HepG2 (cell line): Measurements from ENCODE around the gene GNGT2. TPM values are rescaled to one million over a fixed set of nuclear protein-coding genes. Genes with fewer than 3 reads are reported as not detected.

ENCODE experiments used
- AKAP8 ChIP-seq: sonication (generic); formaldehyde crosslinking; IDR thresholded peaks from 2 replicates; pipeline ENCODE4 v1.5.1; 2020; ENCODE audit warnings: mild to moderate bottlenecking, missing genetic modification reagents
- ASH2L ChIP-seq: fragments of 300-600, 200-600 bp; sonication (generic); IDR thresholded peaks from 2 replicates; pipeline ENCODE4 v1.7.0; 2017; ENCODE audit warnings: low read depth, mild to moderate bottlenecking, moderate library complexity, mixed read lengths, low read length; ENCODE audit not compliant: insufficient read length
- HOXA5 ChIP-seq: sonication (generic); formaldehyde crosslinking; IDR thresholded peaks from 2 replicates; pipeline ENCODE4 v1.4.0; 2020; ENCODE audit warnings: missing genetic modification reagents
- KDM6A ChIP-seq: IDR thresholded peaks from 2 replicates; pipeline ENCODE4 v1.6.1; 2016; ENCODE audit warnings: low read depth
- MIER2 ChIP-seq: IDR thresholded peaks from 2 replicates; pipeline ENCODE4 v1.6.1; 2016; ENCODE audit warnings: missing biosample characterization, missing genetic modification reagents
- MTF1 ChIP-seq: sonication (generic); formaldehyde crosslinking; IDR thresholded peaks from 2 replicates; pipeline ENCODE4 v1.5.0; 2020; ENCODE audit warnings: missing genetic modification reagents
- TARDBP ChIP-seq: sonication (generic); formaldehyde crosslinking; IDR thresholded peaks from 2 replicates; pipeline ENCODE4 v1.8.0; 2022; ENCODE audit warnings: mild to moderate bottlenecking, missing genetic modification reagents
- YY1 ChIP-seq: IDR thresholded peaks from 2 replicates; pipeline ENCODE4 v1.6.1; 2011; ENCODE audit warnings: low read length, low read depth, moderate library complexity, mild to moderate bottlenecking; ENCODE audit not compliant: insufficient read depth, insufficient replicate concordance
- ZNF432 ChIP-seq: sonication (generic); formaldehyde crosslinking; IDR thresholded peaks from 2 replicates; pipeline ENCODE4 v1.5.0; 2020; ENCODE audit warnings: missing genetic modification reagents, mild to moderate bottlenecking, borderline replicate concordance
- ZNF564 ChIP-seq: sonication (generic); formaldehyde crosslinking; IDR thresholded peaks from 2 replicates; pipeline ENCODE4 v1.8.1; 2023; ENCODE audit warnings: mild to moderate bottlenecking, missing genetic modification reagents
- ZNF788 ChIP-seq: sonication (generic); formaldehyde crosslinking; IDR thresholded peaks from 2 replicates; pipeline ENCODE4 v1.5.0; 2020; ENCODE audit warnings: mild to moderate bottlenecking, missing genetic modification reagents, borderline replicate concordance
- ZNF792 ChIP-seq: IDR thresholded peaks from 2 replicates; pipeline ENCODE4 v1.6.1; 2016
- polyA plus RNA-seq, 8 experiments: library from polyadenylated mRNA; depleted of rRNA in 3 of 8; stranded (reverse) in 7 of 8; unstranded in 1 of 8; fragments of >200 nt; fragmentation: Illumina TruSeq in 4 of 8; extraction: Trizol in 4 of 8; gene quantifications; 2 replicates each; pipeline versions ENCODE4 v1.2.1 to v1.2.3, GENCODE V29; 2011 to 2016; ENCODE audit warnings: low read depth in 4 of 8, missing spikeins in 1 of 8, mixed read lengths in 1 of 8; ENCODE audit not compliant: insufficient read depth in 1 of 8
- total RNA-seq, 5 experiments: library from RNA; depleted of rRNA; stranded (reverse); fragments of >200 nt; fragmentation: Illumina TruSeq; extraction: Trizol; gene quantifications; 2 replicates each; pipeline ENCODE4 v1.2.3, GENCODE V29; 2016; ENCODE audit warnings: low read depth in 1 of 5
- TF ChIP-seq, protein P1 (sequence below): sonication (generic); formaldehyde crosslinking; IDR thresholded peaks from 2 replicates; pipeline ENCODE4 v1.4.0; 2020; ENCODE audit warnings: missing genetic modification reagents
- TF ChIP-seq, protein P2 (sequence below): sonication (generic); formaldehyde crosslinking; IDR thresholded peaks from 2 replicates; pipeline ENCODE4 v1.5.0; 2020; ENCODE audit warnings: mild to moderate bottlenecking, missing genetic modification reagents
- TF ChIP-seq, protein P3 (sequence below): sonication (generic); formaldehyde crosslinking; IDR thresholded peaks from 2 replicates; pipeline ENCODE4 v1.4.0; 2020; ENCODE audit warnings: low read depth, mild to moderate bottlenecking, missing genetic modification reagents
- TF ChIP-seq, protein P4 (sequence below): sonication (generic); formaldehyde crosslinking; IDR thresholded peaks from 2 replicates; pipeline ENCODE4 v1.8.0; 2023; ENCODE audit warnings: mild to moderate bottlenecking, missing genetic modification reagents

The GNGT2 gene
- total and polyA plus RNA-seq, 2 of the 13 experiments (the other 11 are each of a cell fraction or from before 2014, with no cell fraction given): not detected

DNA sequence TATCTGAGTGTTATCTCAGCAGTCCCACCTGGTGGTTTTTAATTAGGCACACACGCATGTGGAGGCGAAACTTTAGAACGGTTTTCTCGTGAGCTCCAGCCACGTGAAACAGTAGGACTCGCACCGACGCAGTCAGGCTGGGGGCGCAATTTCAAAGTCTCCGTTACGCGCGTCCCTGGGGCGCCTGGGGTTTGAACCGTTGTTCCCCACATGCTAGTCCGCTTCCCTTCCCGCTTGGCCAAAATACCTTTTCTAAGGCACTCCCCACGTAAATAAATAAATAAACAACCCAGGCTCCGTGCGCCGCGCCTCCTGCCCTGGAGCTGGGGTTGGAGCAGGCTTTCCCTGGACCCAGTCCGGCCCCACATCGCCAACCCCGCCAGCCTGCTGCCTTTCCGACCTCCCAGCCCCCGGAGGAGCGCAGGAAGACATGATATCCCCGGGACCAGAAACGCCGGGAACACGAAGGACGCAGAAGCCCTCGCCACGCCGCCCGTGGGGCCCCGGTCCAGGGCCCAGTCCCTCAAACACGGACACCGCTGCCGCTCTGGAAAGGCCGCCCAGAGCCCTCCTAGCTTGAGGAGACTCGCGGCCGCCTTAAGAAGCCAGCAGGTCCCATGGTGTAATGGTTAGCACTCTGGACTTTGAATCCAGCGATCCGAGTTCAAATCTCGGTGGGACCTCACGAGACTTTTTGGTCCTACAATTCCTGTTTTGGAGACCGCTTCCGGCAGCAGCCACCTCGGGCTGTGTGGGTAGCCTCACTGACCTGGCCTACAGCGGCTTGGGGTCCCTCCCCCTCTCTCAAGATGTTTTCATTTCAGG lies 18.2 kb downstream of the GNGT2 start (continued):
- TF ChIP-seq ZNF564 (CRISPR knock-in tag) (no peak), MTF1 (CRISPR knock-in tag) (0 out of 2 replicates have a peak, but pooled peaks have one; percentile 21), YY1 (peak; percentile 63), ZNF432 (CRISPR knock-in tag) (no peak), ASH2L (peak; percentile 99), TARDBP (CRISPR knock-in tag) (peak; percentile 49; the same call in 1 of the 2 replicates), KDM6A (CRISPR knock-in tag) (no peak; the same call in 1 of the 2 replicates), MIER2 (CRISPR knock-in tag) (peak; percentile 64; the same call in 1 of the 2 replicates), HOXA5 (CRISPR knock-in tag) (peak; percentile 96), ZNF792 (CRISPR knock-in tag) (peak; percentile 59), AKAP8 (no peak; the same call in 1 of the 2 replicates), ZNF788 (peak; percentile 74)
- TF ChIP-seq, protein P1, sequence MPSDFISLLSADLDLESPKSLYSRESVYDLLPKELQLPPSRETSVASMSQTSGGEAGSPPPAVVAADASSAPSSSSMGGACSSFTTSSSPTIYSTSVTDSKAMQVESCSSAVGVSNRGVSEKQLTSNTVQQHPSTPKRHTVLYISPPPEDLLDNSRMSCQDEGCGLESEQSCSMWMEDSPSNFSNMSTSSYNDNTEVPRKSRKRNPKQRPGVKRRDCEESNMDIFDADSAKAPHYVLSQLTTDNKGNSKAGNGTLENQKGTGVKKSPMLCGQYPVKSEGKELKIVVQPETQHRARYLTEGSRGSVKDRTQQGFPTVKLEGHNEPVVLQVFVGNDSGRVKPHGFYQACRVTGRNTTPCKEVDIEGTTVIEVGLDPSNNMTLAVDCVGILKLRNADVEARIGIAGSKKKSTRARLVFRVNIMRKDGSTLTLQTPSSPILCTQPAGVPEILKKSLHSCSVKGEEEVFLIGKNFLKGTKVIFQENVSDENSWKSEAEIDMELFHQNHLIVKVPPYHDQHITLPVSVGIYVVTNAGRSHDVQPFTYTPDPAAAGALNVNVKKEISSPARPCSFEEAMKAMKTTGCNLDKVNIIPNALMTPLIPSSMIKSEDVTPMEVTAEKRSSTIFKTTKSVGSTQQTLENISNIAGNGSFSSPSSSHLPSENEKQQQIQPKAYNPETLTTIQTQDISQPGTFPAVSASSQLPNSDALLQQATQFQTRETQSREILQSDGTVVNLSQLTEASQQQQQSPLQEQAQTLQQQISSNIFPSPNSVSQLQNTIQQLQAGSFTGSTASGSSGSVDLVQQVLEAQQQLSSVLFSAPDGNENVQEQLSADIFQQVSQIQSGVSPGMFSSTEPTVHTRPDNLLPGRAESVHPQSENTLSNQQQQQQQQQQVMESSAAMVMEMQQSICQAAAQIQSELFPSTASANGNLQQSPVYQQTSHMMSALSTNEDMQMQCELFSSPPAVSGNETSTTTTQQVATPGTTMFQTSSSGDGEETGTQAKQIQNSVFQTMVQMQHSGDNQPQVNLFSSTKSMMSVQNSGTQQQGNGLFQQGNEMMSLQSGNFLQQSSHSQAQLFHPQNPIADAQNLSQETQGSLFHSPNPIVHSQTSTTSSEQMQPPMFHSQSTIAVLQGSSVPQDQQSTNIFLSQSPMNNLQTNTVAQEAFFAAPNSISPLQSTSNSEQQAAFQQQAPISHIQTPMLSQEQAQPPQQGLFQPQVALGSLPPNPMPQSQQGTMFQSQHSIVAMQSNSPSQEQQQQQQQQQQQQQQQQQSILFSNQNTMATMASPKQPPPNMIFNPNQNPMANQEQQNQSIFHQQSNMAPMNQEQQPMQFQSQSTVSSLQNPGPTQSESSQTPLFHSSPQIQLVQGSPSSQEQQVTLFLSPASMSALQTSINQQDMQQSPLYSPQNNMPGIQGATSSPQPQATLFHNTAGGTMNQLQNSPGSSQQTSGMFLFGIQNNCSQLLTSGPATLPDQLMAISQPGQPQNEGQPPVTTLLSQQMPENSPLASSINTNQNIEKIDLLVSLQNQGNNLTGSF (CRISPR knock-in tag): peak; percentile 83
- TF ChIP-seq, protein P2, sequence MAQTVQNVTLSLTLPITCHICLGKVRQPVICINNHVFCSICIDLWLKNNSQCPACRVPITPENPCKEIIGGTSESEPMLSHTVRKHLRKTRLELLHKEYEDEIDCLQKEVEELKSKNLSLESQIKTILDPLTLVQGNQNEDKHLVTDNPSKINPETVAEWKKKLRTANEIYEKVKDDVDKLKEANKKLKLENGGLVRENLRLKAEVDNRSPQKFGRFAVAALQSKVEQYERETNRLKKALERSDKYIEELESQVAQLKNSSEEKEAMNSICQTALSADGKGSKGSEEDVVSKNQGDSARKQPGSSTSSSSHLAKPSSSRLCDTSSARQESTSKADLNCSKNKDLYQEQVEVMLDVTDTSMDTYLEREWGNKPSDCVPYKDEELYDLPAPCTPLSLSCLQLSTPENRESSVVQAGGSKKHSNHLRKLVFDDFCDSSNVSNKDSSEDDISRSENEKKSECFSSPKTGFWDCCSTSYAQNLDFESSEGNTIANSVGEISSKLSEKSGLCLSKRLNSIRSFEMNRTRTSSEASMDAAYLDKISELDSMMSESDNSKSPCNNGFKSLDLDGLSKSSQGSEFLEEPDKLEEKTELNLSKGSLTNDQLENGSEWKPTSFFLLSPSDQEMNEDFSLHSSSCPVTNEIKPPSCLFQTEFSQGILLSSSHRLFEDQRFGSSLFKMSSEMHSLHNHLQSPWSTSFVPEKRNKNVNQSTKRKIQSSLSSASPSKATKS (CRISPR knock-in tag): no peak; the same call in none of the 2 replicates
- TF ChIP-seq, protein P3, sequence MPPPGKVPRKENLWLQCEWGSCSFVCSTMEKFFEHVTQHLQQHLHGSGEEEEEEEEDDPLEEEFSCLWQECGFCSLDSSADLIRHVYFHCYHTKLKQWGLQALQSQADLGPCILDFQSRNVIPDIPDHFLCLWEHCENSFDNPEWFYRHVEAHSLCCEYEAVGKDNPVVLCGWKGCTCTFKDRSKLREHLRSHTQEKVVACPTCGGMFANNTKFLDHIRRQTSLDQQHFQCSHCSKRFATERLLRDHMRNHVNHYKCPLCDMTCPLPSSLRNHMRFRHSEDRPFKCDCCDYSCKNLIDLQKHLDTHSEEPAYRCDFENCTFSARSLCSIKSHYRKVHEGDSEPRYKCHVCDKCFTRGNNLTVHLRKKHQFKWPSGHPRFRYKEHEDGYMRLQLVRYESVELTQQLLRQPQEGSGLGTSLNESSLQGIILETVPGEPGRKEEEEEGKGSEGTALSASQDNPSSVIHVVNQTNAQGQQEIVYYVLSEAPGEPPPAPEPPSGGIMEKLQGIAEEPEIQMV: peak; percentile 80; the same call in 1 of the 2 replicates
- TF ChIP-seq, protein P4, sequence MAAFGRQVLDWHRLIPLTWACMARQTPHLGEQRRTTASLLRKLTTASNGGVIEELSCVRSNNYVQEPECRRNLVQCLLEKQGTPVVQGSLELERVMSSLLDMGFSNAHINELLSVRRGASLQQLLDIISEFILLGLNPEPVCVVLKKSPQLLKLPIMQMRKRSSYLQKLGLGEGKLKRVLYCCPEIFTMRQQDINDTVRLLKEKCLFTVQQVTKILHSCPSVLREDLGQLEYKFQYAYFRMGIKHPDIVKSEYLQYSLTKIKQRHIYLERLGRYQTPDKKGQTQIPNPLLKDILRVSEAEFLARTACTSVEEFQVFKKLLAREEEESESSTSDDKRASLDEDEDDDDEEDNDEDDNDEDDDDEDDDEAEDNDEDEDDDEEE: no peak
